Psoas muscle (tissue), 8 donors: ENCODE data around the gene COLGALT1. TPM values are rescaled to one million over a fixed set of nuclear protein-coding genes. Genes with fewer than 3 reads are reported as not detected.

ENCODE experiments used
- ATAC-seq, 4 donors: fragments of 200-7000 bp; cut with Tn5 transposase; one replicate each; pipeline ENCODE4 v1.9.1; 2020; ENCODE audit warnings: moderate library complexity in 3 of 4, mild to moderate bottlenecking in 2 of 4
- DNase-seq, 2 donors: peaks; one replicate each; pipeline ENCODE4 v3.0.0-alpha.2; 2020
- H3K27ac ChIP-seq: fragments of 200-600 bp; one replicate; pipeline ENCODE4 v1.8.0; 2022
- H3K27me3 ChIP-seq, 3 donors: fragments of 200-600 bp in 1 of 3; one replicate each; pipeline versions ENCODE4 v1.6.1 to v1.8.0; 2013 to 2022; ENCODE audit warnings: low read length in 2 of 3, mild to moderate bottlenecking in 2 of 3, moderate library complexity in 1 of 3; ENCODE audit not compliant: insufficient read depth in 3 of 3
- H3K36me3 ChIP-seq, 2 donors: fragments of 200-600 bp in 1 of 2; one replicate each; pipeline versions ENCODE4 v1.6.1 to v1.8.0; 2013 to 2022; ENCODE audit warnings: low read depth in 1 of 2, mild to moderate bottlenecking in 1 of 2, moderate library complexity in 1 of 2; ENCODE audit not compliant: insufficient read depth in 1 of 2
- H3K4me1 ChIP-seq: fragments of 200-600 bp; one replicate; pipeline ENCODE4 v1.8.0; 2022
- H3K4me3 ChIP-seq: fragments of 200-600 bp; one replicate; pipeline ENCODE4 v1.8.0; 2022; ENCODE audit warnings: mild to moderate bottlenecking
- H3K9me3 ChIP-seq: fragments of 200-600 bp; one replicate; pipeline ENCODE4 v1.8.0; 2022
- CTCF ChIP-seq: fragments of 200-600 bp; IDR thresholded peaks from one replicate; pipeline ENCODE4 v1.8.0; 2022; ENCODE audit warnings: antibody characterized with exemption
- WGBS, 3 donors: extraction: QIAGEN DNeasy Blood & Tissue Kit; methylation state at CpG; one replicate each; pipeline versions ENCODE4 v1.1.6 to v1.1.7; 2013; 5-methylcytosine and 5-hydroxymethylcytosine counted together
- intact Hi-C, 2 donors: fragments of 100-400 bp; cut with DNase I; formaldehyde crosslinking; loops; one replicate each; pipeline versions ENCODE4 v1.11.0 to v1.14.2; 2022
- polyA plus RNA-seq, 3 donors: library from polyadenylated mRNA; stranded (reverse); fragments of 200-250 nt; gene quantifications; one replicate each; pipeline ENCODE4 v1.2.3, GENCODE V29; 2013
- total RNA-seq, 4 donors: library from RNA; stranded (reverse); fragmentation: NEBNext Ultra II Directional in 2 of 4; extraction: Animal tissue kit (Norgen Biotek cat#: 25700) in 2 of 4; gene quantifications; one replicate each; pipeline versions ENCODE4 v1.2.1 to v1.2.4, GENCODE V29; 2021 to 2023
- donor health status: healthy with polysubstance abuse.
- donor health status: DM: no; HTN: no; CAD: no; lungs with moderate emphysema.
- donor health status: Bipolar disorder and iron deficiency.
- donor health status: healthy.
- donor health status: DM: yes; HTN: yes; CAD: no.
- donor health status: DM: no; HTN: no; CAD: no.
- donor health status: DM: no; HTN: no; CAD: no.
- donor health status: DM: yes; HTN: yes; CAD: no.

The COLGALT1 gene
- total and polyA plus RNA-seq, 7 donors, result 15.3 to 34.8 (median 21.5) TPM

GRCh38 chr19:17614476-17614875 lies 59.0 kb downstream of the COLGALT1 start:
- H3K27me3 ChIP-seq, result peaks cover 0 to 37% (median 7%) of the 10 kb centered on the region in 3 donors
- intact Hi-C loops, result no loop called here
- 70 to 81% (median 76%) methylated on average over 11 to 12 of the region's 12 CpGs for WGBS, 3 donors

GRCh38 chr19:17615889-17616685 lies 60.6 kb downstream of the COLGALT1 start:
- TF ChIP-seq CTCF, result no peak
- intact Hi-C loops, result no loop called here
- Histone ChIP-seq H3K27me3 (peaks cover 0 to 37% (median 7%) of the 10 kb centered on the region in 3 donors), H3K4me1 (no peaks in the 10 kb centered on the region), H3K4me3 (peak overlapping the region; percentile 18), H3K36me3 (no peaks in the 10 kb centered on the region), H3K9me3 (no peaks in the 10 kb centered on the region), H3K27ac (no peak overlapping the region)
- ATAC-seq (no peak), DNase-seq (peak in 1 of 2 donors; percentile 6)
- WGBS, 3 donors, result 15 to 27% (median 23%) methylated on average over 25 to 27 of the region's 27 CpGs

More at GRCh38 chr19:17614476-17614875, 59.0 kb downstream of the COLGALT1 start:
- ATAC-seq, result no peak
- Histone ChIP-seq H3K4me3 (no peak overlapping the region), H3K9me3 (no peaks in the 10 kb centered on the region), H3K36me3 (no peaks in the 10 kb centered on the region), H3K4me1 (no peaks in the 10 kb centered on the region), H3K27ac (no peak overlapping the region)
- no peak for TF ChIP-seq CTCF
- DNase-seq, result peak in 1 of 2 donors; percentile 22

GRCh38 chr19:17616686-17616960 lies 61.2 kb downstream of the COLGALT1 start:
- Histone ChIP-seq H3K36me3 (no peaks in the 10 kb centered on the region), H3K9me3 (no peaks in the 10 kb centered on the region), H3K27me3 (peaks cover 0 to 37% (median 7%) of the 10 kb centered on the region in 3 donors), H3K27ac (no peak overlapping the region), H3K4me1 (no peaks in the 10 kb centered on the region), H3K4me3 (peak overlapping the region; percentile 18)
- DNase-seq (no peak), ATAC-seq (no peak)
- intact Hi-C loops, result no loop called here
- no peak for TF ChIP-seq CTCF
- WGBS, 3 donors, result 1 to 10% (median 3%) methylated on average over 9 to 11 of the region's 11 CpGs

GRCh38 chr19:17616961-17617806 lies 61.7 kb downstream of the COLGALT1 start:
- no peak for TF ChIP-seq CTCF
- Histone ChIP-seq H3K36me3 (no peaks in the 10 kb centered on the region), H3K9me3 (peaks cover 5% of the 10 kb centered on the region), H3K27me3 (peaks cover 0 to 37% (median 7%) of the 10 kb centered on the region in 3 donors), H3K4me1 (no peaks in the 10 kb centered on the region), H3K27ac (no peak overlapping the region), H3K4me3 (peak overlapping the region; percentile 18)
- no peak for ATAC-seq
- 63 to 64% (median 64%) methylated on average over 28 of the region's 28 CpGs for WGBS, 3 donors
- no peak for DNase-seq
- intact Hi-C loops, result no loop called here
